HG03280 (cell line): ENCODE measurements around the gene ARRDC3.
"Not testable (repeated sequence)": the region's sequence is repeated elsewhere in the genome, so short reads cannot be mapped to it uniquely, and the experiment has no call there.

Source experiments
- ATAC-seq: cut with Tn5 transposase; IDR thresholded peaks from one replicate; pipeline ENCODE4 v1.9.1; 2021; ENCODE audit warnings: mild to moderate bottlenecking, moderate library complexity; ENCODE audit not compliant: unreplicated experiment

Gene ARRDC3

DNA sequence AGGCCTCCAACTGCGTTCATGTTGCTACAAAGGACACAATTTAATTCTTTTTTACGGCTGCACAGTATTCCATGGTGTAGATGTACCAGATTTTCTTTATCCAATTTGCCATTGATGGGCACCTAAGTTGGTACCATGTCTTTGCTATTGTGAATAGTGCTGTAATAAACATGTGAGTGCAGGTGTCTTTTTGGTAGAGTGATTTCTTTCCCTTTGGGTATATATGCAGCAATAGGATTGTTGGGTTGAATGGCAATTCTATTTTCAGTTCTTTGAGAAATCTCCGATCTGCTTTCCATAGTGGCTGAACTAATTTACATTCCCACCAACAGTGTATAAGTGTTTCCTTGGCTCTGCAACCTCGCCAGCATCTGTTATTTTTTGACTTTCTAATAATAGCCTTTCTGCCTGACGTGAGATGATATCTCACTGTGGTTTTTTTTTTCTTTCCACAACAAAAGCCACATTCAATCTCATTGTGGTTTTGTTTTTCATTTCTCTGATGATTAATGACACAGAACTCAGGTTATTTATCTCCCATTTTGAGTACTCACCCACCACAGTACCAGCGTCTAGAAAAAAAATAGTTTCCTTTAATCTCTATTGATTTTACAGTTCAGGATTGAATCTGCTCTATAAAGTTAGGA lies 21.9 kb downstream of the ARRDC3 start:
- ATAC-seq: peak; percentile 49

DNA sequence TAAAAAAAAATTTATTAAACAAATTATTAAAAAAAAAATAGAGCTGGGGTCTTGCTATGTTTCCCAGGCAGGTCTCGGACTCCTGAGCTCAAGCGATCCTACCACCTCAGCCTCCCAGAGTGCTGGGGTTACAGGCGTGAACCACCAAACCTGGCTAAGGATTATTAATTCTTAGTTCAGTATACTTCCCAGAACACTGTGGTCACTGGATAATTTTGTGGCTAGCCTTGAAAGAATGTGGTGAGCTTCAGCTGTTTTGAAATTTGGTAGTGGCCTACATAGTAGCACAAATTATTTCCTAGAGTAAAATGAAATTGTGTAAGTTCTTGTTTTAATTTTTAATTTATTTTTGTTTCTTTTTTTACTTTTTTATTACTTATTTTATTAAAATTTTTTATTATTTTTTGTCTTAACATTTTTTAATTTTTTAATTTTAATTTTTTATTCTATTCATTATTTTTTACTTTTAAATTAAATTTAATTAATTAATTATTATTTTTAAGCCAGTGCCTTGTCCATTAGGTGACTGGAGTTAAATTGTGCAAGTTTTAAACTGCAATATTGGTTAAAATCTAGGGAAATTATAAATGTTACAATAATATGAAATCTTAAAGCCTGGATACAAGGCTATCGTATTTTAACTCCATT lies 23.0 kb downstream of the ARRDC3 start:
- ATAC-seq: no peak

GRCh38 chr5:91357806-91358205 lies 25.3 kb downstream of the ARRDC3 start:
- no peak for ATAC-seq

DNA sequence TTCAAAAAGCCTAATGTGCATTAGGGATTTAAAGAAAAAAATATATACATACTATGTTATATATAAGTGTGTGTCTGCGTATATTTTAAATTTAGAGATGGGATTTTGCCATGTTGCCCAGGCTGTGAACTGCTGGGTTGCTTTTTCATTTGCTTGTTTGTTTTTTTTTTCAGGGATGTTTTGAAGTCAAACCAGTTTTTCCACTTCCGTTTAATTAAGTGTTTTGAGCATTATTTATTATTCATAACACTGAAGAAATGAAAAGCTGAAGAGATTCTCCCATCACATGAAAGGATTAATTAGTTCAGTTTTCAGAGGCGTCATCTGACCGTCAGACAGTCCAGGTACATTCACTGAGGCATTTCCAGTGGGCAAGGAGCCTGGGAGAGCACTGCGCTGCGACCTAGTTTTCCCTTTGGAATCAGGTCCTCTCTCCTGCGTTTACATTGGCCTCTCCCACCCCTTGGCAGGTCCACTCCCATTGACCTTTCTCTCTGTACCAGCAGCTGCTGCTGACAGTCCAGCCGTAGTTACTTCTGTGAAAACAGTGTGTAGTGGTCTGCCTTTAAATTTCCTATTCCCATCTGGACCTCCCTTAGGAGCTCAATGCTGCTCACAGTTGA lies 26.0 kb downstream of the ARRDC3 start:
- ATAC-seq: no peak

- ATAC-seq: not testable (repeated sequence)
Observed at GRCh38 chr5:91354867-91355266, 28.2 kb downstream of the ARRDC3 start.

- no peak for ATAC-seq
Observed at GRCh38 chr5:91352831-91353695, 30.1 kb downstream of the ARRDC3 start.

DNA sequence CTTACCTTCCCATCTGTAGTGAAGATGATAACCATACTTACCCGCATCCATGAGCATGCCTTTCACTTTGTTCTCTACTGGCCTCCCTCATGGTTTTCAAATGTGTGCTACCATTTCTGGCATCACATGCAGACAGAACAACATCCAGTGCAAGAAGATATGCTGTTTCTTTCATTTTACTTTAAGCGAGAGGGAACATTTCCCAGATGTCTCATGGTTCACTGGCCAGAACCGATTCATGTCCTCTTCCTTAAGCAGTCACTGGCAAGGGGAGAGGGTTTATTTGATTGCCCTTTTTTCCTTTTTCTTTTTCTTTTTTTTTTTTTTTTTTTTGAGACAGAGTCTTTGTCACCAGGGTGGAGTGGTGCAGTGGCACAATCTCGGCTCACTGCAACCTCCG lies 37.7 kb downstream of the ARRDC3 start:
- ATAC-seq: no peak

- ATAC-seq: not testable (repeated sequence)
Observed at GRCh38 chr5:91344661-91345200, 38.4 kb downstream of the ARRDC3 start.

- ATAC-seq: no peak
Observed at GRCh38 chr5:91343916-91344315, 39.2 kb downstream of the ARRDC3 start.

GRCh38 chr5:91342931-91343330 lies 40.2 kb downstream of the ARRDC3 start:
- ATAC-seq: not testable (repeated sequence)

- no peak for ATAC-seq
Observed at GRCh38 chr5:91341154-91341553, 42.0 kb downstream of the ARRDC3 start.

GRCh38 chr5:91340532-91340931 lies 42.6 kb downstream of the ARRDC3 start:
- no peak for ATAC-seq

GRCh38 chr5:91339063-91339705 lies 43.9 kb downstream of the ARRDC3 start:
- no peak for ATAC-seq

DNA sequence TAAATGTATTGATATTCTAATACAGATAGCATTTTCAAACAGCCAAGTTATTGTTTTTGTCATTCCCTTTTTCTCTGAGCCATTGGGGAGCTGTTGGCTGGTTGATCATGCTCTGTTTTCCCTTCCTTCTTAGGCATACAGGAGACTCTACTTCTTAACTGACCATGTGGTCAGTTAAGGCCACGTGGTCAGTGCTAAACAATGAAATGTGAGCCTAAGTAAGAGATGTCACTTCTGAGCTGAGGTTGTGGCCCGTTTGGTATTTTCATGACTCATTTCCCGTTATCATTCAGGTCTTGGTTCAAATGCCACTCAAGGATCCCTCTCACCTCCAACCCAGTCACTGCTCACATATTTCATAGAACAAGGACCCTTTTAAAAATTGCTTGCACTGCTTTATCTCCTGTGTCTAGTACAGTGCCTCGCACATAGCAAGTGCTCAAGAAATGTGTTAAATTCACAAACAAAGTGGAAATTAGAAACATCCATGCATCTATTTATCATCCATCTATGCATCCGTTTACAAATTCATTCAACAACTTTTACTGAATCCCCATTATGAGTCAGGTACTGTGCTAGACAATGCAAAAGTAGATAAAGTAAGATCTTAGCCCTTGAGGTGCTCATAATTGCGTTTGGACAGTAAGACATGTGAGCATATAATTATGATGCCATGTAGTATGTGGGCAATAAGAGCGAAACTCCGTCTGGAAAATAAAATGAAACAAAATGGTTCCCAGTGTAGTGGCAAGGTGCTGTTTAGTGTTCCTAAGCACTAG lies 50.7 kb downstream of the ARRDC3 start:
- peak; percentile 76 for ATAC-seq

- no peak for ATAC-seq
Observed at GRCh38 chr5:91331705-91332104, 51.4 kb downstream of the ARRDC3 start.

DNA sequence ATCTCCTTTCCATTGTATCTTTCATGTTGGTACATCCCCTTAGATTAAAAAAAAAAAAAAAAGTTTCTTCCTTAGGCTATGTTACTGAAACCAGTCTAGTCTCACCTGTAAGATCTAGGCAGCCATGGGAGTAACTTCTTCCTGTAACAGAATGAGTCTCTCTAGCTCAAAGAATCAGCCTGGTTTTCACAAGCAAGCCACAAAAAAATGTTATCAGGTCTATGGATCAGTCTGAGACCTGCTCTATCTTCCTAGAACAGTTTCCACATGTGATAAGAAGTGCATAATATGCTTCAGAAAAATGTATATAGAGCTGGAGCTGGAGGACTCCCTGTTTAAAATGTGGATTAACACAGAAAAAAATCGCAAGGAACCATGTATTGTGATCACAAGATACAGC lies 53.8 kb downstream of the ARRDC3 start:
- ATAC-seq: no peak

- ATAC-seq: no peak
Observed at GRCh38 chr5:91328743-91329142, 54.4 kb downstream of the ARRDC3 start.

DNA sequence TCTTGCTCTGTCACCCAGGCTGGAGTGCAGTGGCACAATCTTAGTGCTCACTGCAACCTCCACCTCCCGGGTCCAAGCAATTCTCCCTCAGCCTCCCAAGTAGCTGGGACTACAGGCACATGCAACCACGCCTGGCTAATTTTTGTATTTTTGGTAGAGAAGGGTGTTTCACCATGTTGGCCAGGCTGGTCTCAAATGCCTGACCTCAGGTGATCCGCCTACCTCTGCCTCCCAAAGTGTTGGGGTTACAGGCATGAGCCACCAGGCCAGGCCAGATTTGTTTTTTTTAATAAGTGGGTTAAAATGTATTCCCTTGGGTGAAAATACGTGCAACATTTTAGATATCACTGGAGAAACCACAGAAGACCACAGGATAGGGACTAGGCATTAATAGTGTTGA lies 60.1 kb downstream of the ARRDC3 start:
- ATAC-seq: not testable (repeated sequence)

- ATAC-seq: no peak
Observed at GRCh38 chr5:91319667-91320066, 63.5 kb downstream of the ARRDC3 start.

DNA sequence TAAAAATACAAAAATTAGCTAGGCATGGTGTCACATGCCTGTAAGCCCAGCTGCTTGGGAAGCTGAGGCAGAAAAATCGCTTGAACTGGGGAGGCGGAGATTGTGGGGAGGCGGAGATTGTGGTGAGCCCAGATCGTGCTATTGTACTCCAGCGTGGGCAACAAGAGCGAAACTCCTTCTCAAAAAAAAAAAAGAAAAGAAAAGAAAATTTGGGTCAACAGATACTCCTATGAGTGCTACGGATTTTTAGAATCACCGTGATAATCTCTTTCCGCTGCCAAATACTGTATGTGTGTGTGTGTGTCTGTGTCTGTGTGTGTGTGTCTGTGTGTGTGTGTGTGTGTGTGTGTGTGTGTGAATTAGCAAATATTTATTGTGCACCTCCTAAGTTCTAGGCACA lies 64.4 kb downstream of the ARRDC3 start:
- ATAC-seq: no peak
